NT2/D1 (cell line): ENCODE data around the gene TKFC.
"Not testable (repeated sequence)": the region's sequence is repeated elsewhere in the genome, so short reads cannot be mapped to it uniquely, and the experiment has no call there.

Source experiments
- DNase-seq: peaks from one replicate; pipeline ENCODE4 v3.0.0-alpha.2; 2011; ENCODE audit warnings: low read depth, low spot score
- H3K27me3 ChIP-seq: 2 replicates; pipeline ENCODE4 v1.6.0; 2011; ENCODE audit warnings: mild to moderate bottlenecking; ENCODE audit not compliant: insufficient read length, insufficient read depth
- H3K36me3 ChIP-seq: 2 replicates; pipeline ENCODE4 v1.6.1; 2011; ENCODE audit warnings: mild to moderate bottlenecking, low read length, mixed read lengths; ENCODE audit not compliant: insufficient read depth, insufficient read length
- H3K4me1 ChIP-seq: 2 replicates; pipeline ENCODE4 v1.5.1; 2011; ENCODE audit not compliant: insufficient read depth, insufficient read length
- H3K4me3 ChIP-seq: 2 replicates; pipeline ENCODE4 v1.5.1; 2011; ENCODE audit warnings: low read depth; ENCODE audit not compliant: insufficient read length
- H3K9ac ChIP-seq: 2 replicates; pipeline ENCODE4 v1.6.0; 2011; ENCODE audit warnings: low read depth; ENCODE audit not compliant: insufficient read length
- H3K9me3 ChIP-seq: 2 replicates; pipeline ENCODE4 v1.5.1; 2011; ENCODE audit warnings: mild to moderate bottlenecking, low read length; ENCODE audit not compliant: insufficient read depth
- SUZ12 ChIP-seq: IDR thresholded peaks from 2 replicates; pipeline ENCODE4 v1.6.1; 2011; ENCODE audit not compliant: insufficient read length, insufficient read depth; ENCODE audit errors: extremely low read depth
- YY1 ChIP-seq: IDR thresholded peaks from 2 replicates; pipeline ENCODE4 v1.6.1; 2011; ENCODE audit not compliant: insufficient read length, insufficient read depth
- ZNF274 ChIP-seq: IDR thresholded peaks from 2 replicates; pipeline ENCODE4 v1.6.1; 2011; ENCODE audit warnings: mild to moderate bottlenecking, low read depth, low read length

The TKFC gene

DNA sequence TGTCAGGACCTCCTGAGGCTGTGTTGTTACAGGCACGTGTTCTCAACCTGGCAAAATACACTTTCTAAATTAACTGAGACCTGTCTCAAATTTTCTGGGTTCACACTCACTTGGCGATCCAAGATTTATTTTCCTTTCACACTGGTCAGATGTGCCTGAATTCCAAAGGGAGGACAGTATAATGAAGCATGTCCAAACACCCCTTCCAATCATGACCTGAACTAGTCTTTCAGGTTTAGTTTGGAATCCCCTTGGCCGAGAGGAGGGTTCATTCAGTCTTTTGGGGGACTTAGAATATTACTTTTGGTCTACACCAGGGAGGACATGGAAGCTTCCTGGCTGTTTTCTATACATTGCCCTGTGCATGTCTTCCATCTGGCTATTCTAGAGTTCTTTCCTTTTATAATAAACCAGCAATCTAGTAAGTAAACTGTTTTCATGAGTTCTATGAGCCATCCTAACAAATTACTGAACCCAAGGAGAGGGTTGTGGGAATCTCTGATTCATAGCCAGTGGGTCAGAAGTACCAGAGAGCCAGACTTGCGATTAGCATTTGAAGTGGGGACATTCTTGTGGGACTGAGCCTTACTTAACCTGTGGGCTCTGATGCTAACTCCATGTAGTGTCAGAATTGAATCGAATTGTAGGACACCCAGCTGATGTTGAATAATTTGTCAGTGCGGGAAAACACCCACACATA lies 44.6 kb downstream of the TKFC start:
- Histone ChIP-seq H3K4me3 (no peak overlapping the region), H3K4me1 (peaks cover 4% of the 10 kb centered on the region), H3K9ac (no peak overlapping the region), H3K36me3 (peaks cover 32% of the 10 kb centered on the region), H3K9me3 (peaks cover 28% of the 10 kb centered on the region), H3K27me3 (no peaks in the 10 kb centered on the region)
- DNase-seq = no peak
- no peak for TF ChIP-seq YY1
- TF ChIP-seq ZNF274 = no peak
- no peak for TF ChIP-seq SUZ12

DNA sequence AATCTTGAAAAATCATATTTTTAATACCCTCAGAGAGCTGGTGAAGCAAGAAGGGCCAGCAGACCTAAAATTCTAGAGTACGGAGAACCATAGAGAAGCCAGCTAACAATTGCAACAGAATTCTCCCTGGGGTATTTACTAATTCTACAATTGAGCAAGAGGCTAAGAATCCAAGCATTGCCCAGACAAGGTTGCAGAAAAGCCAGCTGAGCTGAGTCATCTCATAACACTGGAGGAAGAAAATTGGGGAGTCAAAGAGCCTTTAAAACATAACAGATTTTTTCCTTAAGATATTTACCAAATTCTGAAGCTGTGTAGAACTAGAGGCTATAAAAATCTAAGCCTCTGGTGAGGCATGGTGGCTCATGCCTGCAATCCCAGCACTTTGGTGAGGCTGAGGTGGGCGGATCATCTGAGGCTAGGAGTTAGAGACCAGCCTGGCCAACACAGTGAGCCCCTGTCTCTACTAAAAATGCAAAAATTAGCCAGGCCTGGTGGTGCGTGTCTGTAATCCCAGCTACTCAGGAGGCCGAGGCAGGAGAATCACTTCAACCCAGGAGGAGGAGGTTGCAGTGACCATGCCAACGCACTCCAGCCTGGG lies 45.8 kb downstream of the TKFC start:
- peaks cover 25% of the 10 kb centered on the region for H3K36me3 ChIP-seq
- H3K4me3 ChIP-seq = no peak overlapping the region
- peaks cover 4% of the 10 kb centered on the region for H3K4me1 ChIP-seq
- DNase-seq = no peak
- no peak for TF ChIP-seq SUZ12
- no peak for TF ChIP-seq ZNF274
- TF ChIP-seq YY1 = no peak
- no peaks in the 10 kb centered on the region for H3K27me3 ChIP-seq
- H3K9ac ChIP-seq = no peak overlapping the region
- peaks cover 16% of the 10 kb centered on the region for H3K9me3 ChIP-seq

DNA sequence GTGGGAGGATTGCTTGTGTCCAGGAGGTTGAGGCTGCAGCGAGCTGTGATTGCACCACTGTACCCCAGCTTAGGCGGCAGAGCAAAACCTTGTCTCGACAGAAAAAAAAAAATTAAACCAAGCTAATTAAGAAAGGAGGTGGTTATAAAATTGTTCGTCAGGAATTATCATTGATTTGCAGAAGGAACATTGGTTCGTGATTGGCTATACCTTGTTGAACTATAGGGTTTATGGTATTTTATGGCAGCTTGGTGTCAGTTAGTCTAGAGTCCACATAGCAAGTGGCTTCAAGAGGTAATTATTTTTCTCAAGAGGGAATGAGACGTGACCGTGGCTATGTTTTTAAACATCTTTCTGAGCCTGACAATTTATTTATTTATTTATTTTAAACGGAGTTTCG lies 47.9 kb downstream of the TKFC start:
- Histone ChIP-seq H3K36me3 (peaks cover 18% of the 10 kb centered on the region), H3K4me3 (no peak overlapping the region), H3K27me3 (no peaks in the 10 kb centered on the region), H3K9ac (no peak overlapping the region), H3K4me1 (peaks cover 4% of the 10 kb centered on the region), H3K9me3 (no peaks in the 10 kb centered on the region)
- DNase-seq = no peak
- no peak for TF ChIP-seq ZNF274
- TF ChIP-seq SUZ12 = no peak
- TF ChIP-seq YY1 = no peak

DNA sequence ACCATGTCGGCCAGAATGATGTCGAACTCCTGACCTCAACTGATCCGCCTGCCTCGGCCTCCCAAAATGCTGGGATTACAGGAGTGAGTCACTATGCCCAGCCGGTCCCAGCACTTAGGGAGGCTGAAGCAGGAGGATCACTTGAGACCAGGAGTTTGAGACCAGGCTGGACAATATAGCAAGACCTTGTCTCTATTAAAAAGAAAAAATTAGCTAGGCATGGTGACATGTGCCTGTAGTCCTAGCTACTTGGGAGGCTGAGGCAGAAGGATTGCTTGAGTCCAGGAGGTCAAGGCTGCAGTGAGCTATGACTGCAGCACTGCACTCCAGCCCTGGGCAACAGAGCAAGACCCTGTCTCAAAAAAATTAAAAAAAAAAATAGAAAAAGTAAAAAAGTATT lies 50.8 kb downstream of the TKFC start:
- not testable (repeated sequence) for H3K9ac ChIP-seq, DNase-seq, H3K4me3 ChIP-seq, H3K4me1 ChIP-seq, H3K9me3 ChIP-seq, H3K36me3 ChIP-seq, H3K27me3 ChIP-seq

DNA sequence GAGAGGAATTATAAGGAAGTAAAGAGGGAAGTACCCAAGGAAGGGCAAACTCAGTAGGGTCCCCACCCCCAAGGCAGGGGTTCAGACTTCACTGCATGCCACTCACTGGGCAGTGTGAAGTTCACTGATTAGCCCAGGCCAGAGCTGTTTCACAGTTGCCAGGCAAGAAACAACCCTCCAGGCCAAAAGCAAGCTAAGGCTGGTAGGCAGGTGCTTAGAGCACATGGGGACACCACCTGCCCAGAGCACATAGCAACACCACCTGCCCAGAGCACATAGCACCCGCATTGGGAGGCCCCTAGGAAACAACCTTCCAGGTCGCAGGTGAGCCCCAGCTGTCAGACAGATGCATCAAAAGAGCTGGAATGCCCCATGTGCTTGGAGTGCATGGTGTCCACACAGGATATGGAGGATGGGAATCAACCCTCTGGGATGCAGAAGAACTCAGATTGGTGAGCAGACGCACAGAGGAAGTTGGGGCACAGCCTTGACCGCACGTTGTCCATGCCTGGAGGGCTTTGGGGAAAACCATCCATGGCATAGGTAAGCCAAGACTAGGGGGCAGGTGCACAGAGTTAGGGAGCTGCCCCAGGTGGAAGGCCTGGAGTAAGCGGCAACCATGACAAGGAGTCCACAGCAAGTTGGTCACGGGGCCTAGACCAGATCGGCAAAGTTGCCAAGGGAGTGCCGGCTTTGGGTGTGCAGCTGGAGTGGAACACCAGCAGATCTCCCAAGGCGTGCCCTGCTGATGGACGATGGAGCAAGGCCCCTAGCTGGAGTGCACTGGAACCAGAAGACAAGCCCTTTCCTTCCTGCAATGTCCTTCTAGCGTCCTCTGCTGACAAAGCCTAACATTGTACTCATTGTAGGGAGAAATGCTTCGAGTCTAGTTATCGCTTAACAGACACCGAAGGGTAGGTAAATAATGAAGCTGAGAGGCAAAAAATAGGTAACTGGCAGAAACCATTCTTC lies 51.5 kb downstream of the TKFC start:
- DNase-seq = no peak

DNA sequence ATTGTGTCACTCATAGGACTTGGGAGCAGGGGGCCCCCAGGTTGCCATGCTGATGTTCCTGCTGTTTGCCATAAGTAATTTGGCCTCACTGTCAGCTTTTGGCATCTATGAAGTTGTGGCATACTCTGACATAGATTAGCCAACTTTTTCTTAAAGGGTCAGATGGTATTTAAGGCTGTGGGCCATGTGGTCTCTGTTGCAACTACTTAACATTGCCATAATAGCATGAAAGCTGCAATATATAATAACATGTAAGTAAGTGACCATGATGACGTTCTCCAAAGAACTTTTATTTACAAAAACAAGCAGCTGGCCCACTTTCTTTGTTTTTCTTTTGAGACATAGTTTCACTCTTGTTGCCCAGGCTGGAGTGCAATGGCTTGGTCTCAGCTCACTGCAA lies 57.1 kb downstream of the TKFC start:
- DNase-seq = no peak
- TF ChIP-seq SUZ12 (no peak), ZNF274 (no peak), YY1 (no peak)
- peaks cover 3% of the 10 kb centered on the region for H3K4me1 ChIP-seq
- H3K9me3 ChIP-seq = peaks cover 6% of the 10 kb centered on the region; the same call in 1 of the 2 replicates
- peaks cover 6% of the 10 kb centered on the region for H3K27me3 ChIP-seq
- no peak overlapping the region for H3K4me3 ChIP-seq
- H3K36me3 ChIP-seq = peaks cover 4% of the 10 kb centered on the region
- no peak overlapping the region for H3K9ac ChIP-seq

More for the DNA sequence above, 51.5 kb downstream of the TKFC start:
- Histone ChIP-seq H3K9ac (no peak overlapping the region), H3K9me3 (peaks cover under 1% of the 10 kb centered on the region; the same call in 1 of the 2 replicates), H3K27me3 (peaks cover 1% of the 10 kb centered on the region), H3K36me3 (peaks cover 8% of the 10 kb centered on the region), H3K4me1 (no peaks in the 10 kb centered on the region), H3K4me3 (no peak overlapping the region)
- TF ChIP-seq SUZ12 (no peak), YY1 (no peak), ZNF274 (no peak)
